ENCODE measurements around the gene UBAP1L. TPM values are rescaled to one million over a fixed set of nuclear protein-coding genes. Genes with fewer than 3 reads are reported as not detected.

The UBAP1L gene
- total and polyA plus RNA-seq, 2 of the 4 experiments (the other 2 are of a cell fraction): 0.36 to 1.1 TPM

DNA sequence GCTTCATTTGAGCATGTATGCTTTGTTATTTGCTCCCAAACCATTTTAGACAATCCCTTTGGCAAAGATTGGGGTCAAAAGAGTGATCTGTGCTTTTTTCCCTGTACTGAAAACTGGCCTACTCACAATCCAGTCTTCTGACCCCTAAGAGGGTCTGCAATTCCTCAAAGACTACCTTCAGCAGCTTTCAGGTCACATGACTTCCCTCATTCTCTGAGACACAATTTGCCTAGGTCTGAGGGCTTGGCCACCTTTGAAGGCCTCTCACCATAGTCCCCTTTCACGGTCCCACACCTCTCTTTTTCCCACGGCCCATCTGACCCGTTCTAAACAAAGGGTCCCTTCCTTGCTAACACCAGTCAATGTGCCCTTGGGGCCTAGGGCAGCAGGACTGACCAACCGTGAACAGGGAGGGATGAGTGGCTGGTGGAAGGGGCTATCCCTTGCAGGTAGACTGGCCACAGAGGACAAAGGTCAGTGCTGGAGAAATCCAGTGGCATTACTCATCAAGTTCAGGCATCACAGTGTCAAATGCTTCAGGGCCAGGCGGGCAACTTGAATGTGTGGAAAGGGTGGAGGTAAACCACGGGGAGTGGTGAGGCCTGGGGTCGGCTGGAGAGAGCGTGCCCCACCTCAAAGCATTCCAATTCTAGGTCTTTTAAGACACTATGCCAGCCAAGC is 58.0 kb downstream of the UBAP1L start:
- H2AK5ac ChIP-seq (ENCODE audit: low read depth, low read length): peak overlapping the region; percentile 23; the same call in 1 of the 2 replicates
- no peak overlapping the region for H2BK20ac ChIP-seq (ENCODE audit: low read depth, low read length)
- H4K5ac ChIP-seq (ENCODE audit: low read depth, low read length): no peak overlapping the region
- H2BK120ac ChIP-seq (ENCODE audit: low read depth, low read length): no peak overlapping the region
- no peak overlapping the region for H3K4ac ChIP-seq (ENCODE audit: low read depth, low read length)
- ATAC-seq (ENCODE audit: low read depth) (no peak), DNase-seq (peak; percentile 31)
- no peak overlapping the region for H2BK5ac ChIP-seq (ENCODE audit: low read depth, low read length, poor library complexity, severe bottlenecking)
- no TSS peak for BruUV-seq (replicated peaks)
- POLR2A ChIA-PET (ENCODE audit: unreplicated experiment): no interaction called here
- no peak overlapping the region for H3K23ac ChIP-seq (ENCODE audit: low read depth, low read length)
- H4K20me1 ChIP-seq (ENCODE audit: insufficient read depth, low read length): no peaks in the 10 kb centered on the region
- no peak overlapping the region for H3K9ac ChIP-seq (ENCODE audit: low read depth, low read length)
- peaks cover 5% of the 10 kb centered on the region; the same call in 1 of the 2 replicates for H3K9me3 ChIP-seq (ENCODE audit: control insufficient read depth, insufficient read depth, low read length)
- peaks cover 11% of the 10 kb centered on the region; the same call in 1 of the 2 replicates for H3K4me1 ChIP-seq (ENCODE audit: control insufficient read depth, insufficient read depth, low read length)
- no peaks in the 10 kb centered on the region for H3K79me1 ChIP-seq (ENCODE audit: low read depth in 1 of 2, low read length in 2 of 2)
- no peaks in the 10 kb centered on the region for H3K36me3 ChIP-seq (ENCODE audit: control insufficient read depth, insufficient read depth, low read length)
- peaks cover 10% of the 10 kb centered on the region for H3K27me3 ChIP-seq (ENCODE audit: control insufficient read depth, insufficient read depth, low read length)
- no peak overlapping the region for H4K8ac ChIP-seq (ENCODE audit: low read depth in 2 of 2, low read length in 2 of 2)
- peaks cover 8% of the 10 kb centered on the region; the same call in 1 of the 2 replicates for H3K9me1 ChIP-seq (ENCODE audit: insufficient read depth, low read length)
- 83% methylated on average over 1 of the region's 8 CpGs; no CpG with 5 or more reads in 1 of the 2 experiments for WGBS, 2 experiments (ENCODE audit: extremely low coverage in 2 of 2, insufficient read length in 1 of 2)
- dilution Hi-C loops (cut with HindIII; ENCODE audit: low sequenced_read_pairs, unreplicated experiment) (no loop called here), intact Hi-C loops (cut with micrococcal nuclease) (no loop called here), in situ Hi-C loops (cut with MboI; ENCODE audit: low sequenced_read_pairs) (no loop called here)
- H3K4me2 ChIP-seq (ENCODE audit: low read depth, low read length): no peak overlapping the region
- no peak overlapping the region for H2BK15ac ChIP-seq (ENCODE audit: low read depth, low read length)
- H3K18ac ChIP-seq (ENCODE audit: low read depth, low read length): no peak overlapping the region
- H2AK9ac ChIP-seq (replicated peaks; ENCODE audit: low read depth, low read length, poor library complexity): no peak overlapping the region
- H4K91ac ChIP-seq (ENCODE audit: insufficient read depth, low read depth, low read length): no peak overlapping the region
- no peak overlapping the region for H3K56ac ChIP-seq (ENCODE audit: extremely low read depth, insufficient read depth, low read length)
- H3K27ac ChIP-seq (ENCODE audit: insufficient read depth, low read length): no peak overlapping the region
- no peak overlapping the region for H2AFZ ChIP-seq (replicated peaks; ENCODE audit: low read length, poor library complexity)
- H3K14ac ChIP-seq (replicated peaks; ENCODE audit: low read depth, low read length): no peak overlapping the region
- CTCF ChIA-PET: interaction anchor here (3.7 to 4.9 kb wide), 2 partner anchors 27 to 45 kb away, joined by 26 to 74 read pairs; no protein-coding TSS in a partner anchor
- TF ChIP-seq MAZ (IDR thresholded peaks at IDR 0.05; ENCODE audit: borderline replicate concordance, low read depth, low read length): no peak
- TF ChIP-seq POLR2A (IDR thresholded peaks at IDR 0.05; ENCODE audit: low read depth, low read length): no peak
- TF ChIP-seq SMC3 (IDR thresholded peaks at IDR 0.05; ENCODE audit: low read depth, low read length): no peak
- no peak overlapping the region for H3K4me3 ChIP-seq (ENCODE audit: insufficient read depth, low read depth, low read length)
